Endothelial cell (in vitro differentiated cells): ENCODE results near the gene DCAF7. TPM values are rescaled to one million over a fixed set of nuclear protein-coding genes. Genes with fewer than 3 reads are reported as not detected.

ENCODE experiments used
- DNase-seq: peaks from one replicate; pipeline ENCODE4 v3.0.0; 2021; ENCODE audit warnings: low spot score
- H3K27ac Mint-ChIP-seq: one replicate; pipeline ENCODE4 v1.8.0; 2021; ENCODE audit warnings: mixed read lengths, inconsistent platforms; ENCODE audit not compliant: unreplicated experiment
- H3K27me3 Mint-ChIP-seq: one replicate; pipeline ENCODE4 v1.8.0; 2021; ENCODE audit warnings: mild to moderate bottlenecking, moderate library complexity, mixed read lengths, inconsistent platforms; ENCODE audit not compliant: unreplicated experiment
- H3K36me3 Mint-ChIP-seq: one replicate; pipeline ENCODE4 v1.8.0; 2021; ENCODE audit warnings: mild to moderate bottlenecking, low read depth, mixed read lengths, inconsistent platforms; ENCODE audit not compliant: unreplicated experiment
- H3K4me1 Mint-ChIP-seq: one replicate; pipeline ENCODE4 v1.8.0; 2021; ENCODE audit warnings: mild to moderate bottlenecking, mixed read lengths, inconsistent platforms; ENCODE audit not compliant: unreplicated experiment
- H3K4me3 Mint-ChIP-seq: one replicate; pipeline ENCODE4 v1.8.0; 2021; ENCODE audit warnings: mild to moderate bottlenecking, mixed read lengths, inconsistent platforms; ENCODE audit not compliant: unreplicated experiment
- H3K9me3 Mint-ChIP-seq: one replicate; pipeline ENCODE4 v1.8.0; 2021; ENCODE audit warnings: mixed read lengths, inconsistent platforms; ENCODE audit not compliant: unreplicated experiment
- total RNA-seq: library from RNA; stranded (reverse); fragmentation: NEBNext Ultra II Directional; extraction: Animal tissue kit (Norgen Biotek cat#: 25700); gene quantifications from one replicate; pipeline ENCODE4 v1.2.1, GENCODE V29; 2021; ENCODE audit not compliant: unreplicated experiment
- TF ChIP-seq, protein P1 (sequence below): fragments of 200-600 bp; sonication (generic); IDR thresholded peaks from one replicate; pipeline ENCODE4 v1.5.0; 2021; ENCODE audit warnings: antibody characterized with exemption; ENCODE audit not compliant: unreplicated experiment

Gene DCAF7
- total RNA-seq, 1 donor from 2014 or later: 123 TPM

- Mint-ChIP-seq H3K27me3 (peaks cover 2% of the 10 kb centered on the region), H3K4me3 (peak overlapping the region; percentile 95), H3K36me3 (peaks cover 19% of the 10 kb centered on the region), H3K27ac (peak overlapping the region; percentile 78), H3K4me1 (peaks cover 10% of the 10 kb centered on the region), H3K9me3 (no peaks in the 10 kb centered on the region)
- TF ChIP-seq, protein P1, sequence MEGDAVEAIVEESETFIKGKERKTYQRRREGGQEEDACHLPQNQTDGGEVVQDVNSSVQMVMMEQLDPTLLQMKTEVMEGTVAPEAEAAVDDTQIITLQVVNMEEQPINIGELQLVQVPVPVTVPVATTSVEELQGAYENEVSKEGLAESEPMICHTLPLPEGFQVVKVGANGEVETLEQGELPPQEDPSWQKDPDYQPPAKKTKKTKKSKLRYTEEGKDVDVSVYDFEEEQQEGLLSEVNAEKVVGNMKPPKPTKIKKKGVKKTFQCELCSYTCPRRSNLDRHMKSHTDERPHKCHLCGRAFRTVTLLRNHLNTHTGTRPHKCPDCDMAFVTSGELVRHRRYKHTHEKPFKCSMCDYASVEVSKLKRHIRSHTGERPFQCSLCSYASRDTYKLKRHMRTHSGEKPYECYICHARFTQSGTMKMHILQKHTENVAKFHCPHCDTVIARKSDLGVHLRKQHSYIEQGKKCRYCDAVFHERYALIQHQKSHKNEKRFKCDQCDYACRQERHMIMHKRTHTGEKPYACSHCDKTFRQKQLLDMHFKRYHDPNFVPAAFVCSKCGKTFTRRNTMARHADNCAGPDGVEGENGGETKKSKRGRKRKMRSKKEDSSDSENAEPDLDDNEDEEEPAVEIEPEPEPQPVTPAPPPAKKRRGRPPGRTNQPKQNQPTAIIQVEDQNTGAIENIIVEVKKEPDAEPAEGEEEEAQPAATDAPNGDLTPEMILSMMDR: no peak
- DNase-seq: no peak
Measured at GRCh38 chr17:63601439-63602371, 51.4 kb downstream of the DCAF7 start.

DNA sequence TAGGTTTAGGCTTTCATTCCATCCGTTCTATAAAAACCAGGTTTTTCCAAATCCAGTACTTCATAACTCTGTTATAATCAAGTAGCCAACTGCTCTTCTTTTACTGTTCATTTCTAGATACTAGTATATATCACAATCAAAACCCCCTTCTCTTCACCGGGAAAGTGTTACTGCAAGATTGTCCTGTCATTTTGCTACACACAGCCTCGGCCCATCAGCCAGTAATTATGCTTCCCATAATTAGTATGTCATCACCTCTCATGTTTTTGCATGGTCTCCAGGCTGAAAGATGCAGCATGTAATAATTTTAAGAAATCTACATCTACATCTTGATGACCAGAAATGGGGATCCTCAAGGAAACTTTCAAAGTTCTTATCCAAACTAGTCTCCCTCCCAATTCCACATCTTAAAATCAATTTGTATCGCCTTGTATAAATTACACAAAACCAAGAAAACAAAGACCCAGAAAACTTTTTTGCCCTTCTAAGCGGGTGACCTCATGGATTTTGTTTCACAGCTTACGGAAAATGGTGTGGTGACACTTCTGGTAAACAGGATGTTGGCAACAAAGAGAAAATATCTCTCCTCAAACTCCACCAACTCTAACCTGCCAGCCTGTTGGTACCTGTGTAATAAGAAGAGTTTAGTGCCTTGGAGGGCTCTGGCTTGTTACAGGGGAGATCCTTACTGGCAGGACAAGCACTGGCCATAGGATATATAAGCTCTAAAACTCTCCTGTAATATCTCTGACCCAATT, 59.7 kb downstream of the DCAF7 start:
- Mint-ChIP-seq H3K36me3 (peaks cover 29% of the 10 kb centered on the region), H3K4me3 (peak overlapping the region; percentile 60), H3K9me3 (no peaks in the 10 kb centered on the region), H3K27me3 (peaks cover 3% of the 10 kb centered on the region), H3K27ac (peak overlapping the region; percentile 54), H3K4me1 (peaks cover 5% of the 10 kb centered on the region)
- no peak for DNase-seq
- TF ChIP-seq, protein P1: no peak

DNA sequence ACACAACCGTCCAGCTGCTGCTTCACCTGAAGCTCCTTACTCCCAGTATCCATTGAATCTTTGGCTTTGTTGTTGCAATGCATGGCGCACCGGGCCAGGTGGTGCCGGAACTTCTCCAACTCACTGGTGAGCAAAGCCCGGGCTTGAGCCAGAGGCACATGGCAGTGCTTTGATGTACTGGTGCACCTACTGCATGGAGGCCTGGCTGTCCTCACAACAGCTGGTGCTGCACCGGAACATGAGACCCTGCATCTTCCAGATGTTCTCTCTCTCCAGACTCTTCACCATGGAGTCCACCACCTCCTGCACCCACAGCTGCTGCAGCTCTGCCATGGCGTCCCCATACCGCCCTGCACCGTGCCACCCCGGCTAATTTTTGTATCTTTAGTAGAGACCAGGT, 60.6 kb downstream of the DCAF7 start:
- H3K27me3 Mint-ChIP-seq: peaks cover 3% of the 10 kb centered on the region
- H3K4me3 Mint-ChIP-seq: no peak overlapping the region
- TF ChIP-seq, protein P1: no peak
- H3K36me3 Mint-ChIP-seq: peaks cover 21% of the 10 kb centered on the region
- H3K9me3 Mint-ChIP-seq: no peaks in the 10 kb centered on the region
- H3K27ac Mint-ChIP-seq: peak overlapping the region; percentile 26
- H3K4me1 Mint-ChIP-seq: peaks cover 5% of the 10 kb centered on the region
- no peak for DNase-seq

DNA sequence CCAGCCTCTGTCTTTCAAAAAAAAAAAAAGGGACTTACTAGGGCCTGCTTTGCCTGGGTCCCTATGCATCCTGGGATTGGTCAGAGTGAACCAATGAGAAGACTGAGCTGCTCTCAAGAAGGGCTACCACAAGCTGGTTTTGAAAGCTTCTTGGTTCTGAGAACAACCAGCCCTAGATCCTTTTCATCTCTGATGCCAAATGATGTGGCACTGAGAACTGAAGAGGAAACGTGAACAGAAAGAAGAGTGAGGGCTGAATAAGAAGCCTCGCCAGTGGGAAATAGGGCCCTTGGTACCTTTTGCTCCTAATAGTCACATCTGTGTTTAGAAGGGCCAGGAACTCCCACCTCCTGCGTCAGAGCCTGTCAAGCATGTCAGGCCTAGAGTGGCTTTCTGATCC, 61.1 kb downstream of the DCAF7 start:
- Mint-ChIP-seq H3K27me3 (peaks cover 3% of the 10 kb centered on the region), H3K4me3 (no peak overlapping the region), H3K4me1 (peaks cover 5% of the 10 kb centered on the region), H3K36me3 (peaks cover 17% of the 10 kb centered on the region), H3K9me3 (no peaks in the 10 kb centered on the region), H3K27ac (peak overlapping the region; percentile 26)
- no peak for DNase-seq
- TF ChIP-seq, protein P1: no peak
